CD4-positive, alpha-beta T cell (primary cell): ENCODE results near the gene ELANE. TPM values are rescaled to one million over a fixed set of nuclear protein-coding genes. Genes with fewer than 3 reads are reported as not detected.
A peak's percentile ranks its signal among the peaks of the same experiment; 100 is the strongest.

Source experiments
- ATAC-seq: fragments of 200-7000 bp; cut with Tn5 transposase; one replicate; pipeline ENCODE4 v1.10.0; 2022; ENCODE audit warnings: mild to moderate bottlenecking; ENCODE audit not compliant: poor library complexity
- CTCF ChIA-PET: fragments of 350-600 bp; sonication (Branson Sonifier 250); formaldehyde crosslinking; loops from one replicate; lab custom pipeline; 2021; ENCODE audit warnings: antibody characterized with exemption, inconsistent platforms; lab: Charles Lee
- POLR2A ChIA-PET: fragments of 350-600 bp; sonication (Branson Sonifier 250); formaldehyde crosslinking; loops from one replicate; lab custom pipeline; 2021; ENCODE audit warnings: antibody characterized with exemption, inconsistent platforms; lab: Charles Lee
- DNase-seq, 14 experiments: peaks; one replicate each; pipeline ENCODE4 v3.0.0-alpha.2; 2013 to 2020; ENCODE audit warnings: mixed read lengths in 2 of 14
- H3K27ac ChIP-seq, 2 donors: one replicate each; pipeline versions ENCODE4 v1.5.1 to v1.7.0; 2013; ENCODE audit warnings: low read length in 2 of 2, low read depth in 1 of 2, mild to moderate bottlenecking in 1 of 2
- H3K27me3 ChIP-seq, 2 experiments: 1 replicate in 1 of 2; 2 replicates in 1 of 2; pipeline versions ENCODE4 v1.6.1 to v1.7.0; 2013; ENCODE audit warnings: low read length in 2 of 2, control low read depth in 1 of 2, mild to moderate bottlenecking in 1 of 2, moderate library complexity in 1 of 2; ENCODE audit not compliant: insufficient read depth in 2 of 2, control insufficient read depth in 1 of 2
- H3K36me3 ChIP-seq: one replicate; pipeline ENCODE4 v1.6.1; 2013; ENCODE audit warnings: low read length, control low read depth; ENCODE audit not compliant: insufficient read depth
- H3K4me1 ChIP-seq: one replicate; pipeline ENCODE4 v1.6.1; 2013; ENCODE audit warnings: low read length, control low read depth; ENCODE audit not compliant: insufficient read depth
- H3K4me3 ChIP-seq: one replicate; pipeline ENCODE4 v1.5.1; 2013; ENCODE audit warnings: mild to moderate bottlenecking, low read length, moderate library complexity
- H3K9me3 ChIP-seq, 2 experiments: 1 replicate in 1 of 2; 2 replicates in 1 of 2; pipeline versions ENCODE4 v1.6.1 to v1.7.0; 2013; ENCODE audit warnings: low read length in 2 of 2, mild to moderate bottlenecking in 2 of 2, control low read depth in 1 of 2, moderate library complexity in 1 of 2; ENCODE audit not compliant: control insufficient read depth in 1 of 2, insufficient read depth in 1 of 2
- H3K27ac Mint-ChIP-seq: one replicate; pipeline ENCODE4 v1.8.0; 2020; ENCODE audit warnings: mixed read lengths
- H3K27me3 Mint-ChIP-seq: one replicate; pipeline ENCODE4 v1.8.0; 2021; ENCODE audit warnings: mixed read lengths
- H3K36me3 Mint-ChIP-seq: one replicate; pipeline ENCODE4 v1.8.0; 2021; ENCODE audit warnings: low read depth, mixed read lengths
- H3K4me1 Mint-ChIP-seq: one replicate; pipeline ENCODE4 v1.8.0; 2021; ENCODE audit warnings: low read depth, mixed read lengths
- H3K4me3 Mint-ChIP-seq: one replicate; pipeline ENCODE4 v1.8.0; 2020; ENCODE audit warnings: mild to moderate bottlenecking, mixed read lengths
- H3K9me3 Mint-ChIP-seq: one replicate; pipeline ENCODE4 v1.8.0; 2020; ENCODE audit warnings: mixed read lengths
- CTCF ChIP-seq: fragments of 200-600 bp; IDR thresholded peaks from one replicate; pipeline ENCODE4 v1.8.0; 2022; ENCODE audit warnings: antibody characterized with exemption, mild to moderate bottlenecking
- intact Hi-C, 2 experiments: fragments of 100-400 bp; cut with DNase I in 1 of 2; cut with micrococcal nuclease in 1 of 2; formaldehyde crosslinking; loops; one replicate each; pipeline versions ENCODE4 v1.15.1 to v1.9.0; 2023 to 2025; cut with DNase I, micrococcal nuclease
- total RNA-seq, 174 experiments: library from RNA in 2 of 174; stranded (reverse) in 2 of 174; gene quantifications; one replicate each; pipeline ENCODE4 v1.2.3 and lab custom pipeline; 2021 to 2026

ELANE gene
- total RNA-seq, 2 experiments from 2014 or later = not detected

GRCh38 chr19:892243-892893, 40.3 kb downstream of the ELANE start:
- ChIA-PET POLR2A (interaction anchor here (0.6 to 7.0 kb wide), 25 partner anchors 10 to 381 kb away, joined by 3 to 183 read pairs (median 4); partner anchors contain the start of genes ABCA7, CIRBP, KISS1R and PTBP1), CTCF (interaction anchor here (0.7 to 2.3 kb wide), 6 partner anchors 9 to 28 kb away, joined by 3 to 12 read pairs (median 4); no protein-coding TSS in a partner anchor)
- peak overlapping the region; percentile 84 for H3K4me3 Mint-ChIP-seq
- peaks cover 25% of the 10 kb centered on the region for H3K4me1 ChIP-seq
- H3K9me3 Mint-ChIP-seq = no peaks in the 10 kb centered on the region
- peak overlapping the region; percentile 58 to 92 for H3K27ac ChIP-seq
- peaks cover 25% of the 10 kb centered on the region for H3K4me1 Mint-ChIP-seq
- no peaks in the 10 kb centered on the region for H3K27me3 ChIP-seq
- H3K36me3 Mint-ChIP-seq = peaks cover 44% of the 10 kb centered on the region
- H3K27ac Mint-ChIP-seq = peak overlapping the region; percentile 98
- ATAC-seq (no peak), DNase-seq (peak in 1 of 14 experiments; percentile 52)
- H3K27me3 Mint-ChIP-seq = peaks cover 3% of the 10 kb centered on the region
- H3K4me3 ChIP-seq = peak overlapping the region; percentile 69
- no peaks in the 10 kb centered on the region for H3K9me3 ChIP-seq
- no peak for TF ChIP-seq CTCF
- H3K36me3 ChIP-seq = peaks cover 36% of the 10 kb centered on the region
- intact Hi-C loops = loop anchor here (2.0 kb wide), 2 partner anchors 20 to 30 kb away; no protein-coding TSS in a partner anchor

- Histone ChIP-seq H3K27ac (peak within 1 kb of the TSS; percentile 92), H3K36me3 (peaks cover 40% of the 10 kb centered on the region), H3K4me3 (peak within 1 kb of the TSS; percentile 69), H3K27me3 (no peaks in the 10 kb centered on the region), H3K4me1 (peaks cover 25% of the 10 kb centered on the region), H3K9me3 (no peaks in the 10 kb centered on the region)
- intact Hi-C loops = loop anchor here (1.0 to 2.0 kb wide), 4 partner anchors 16 to 30 kb away; partner anchors contain the start of gene R3HDM4 (in 1 of the 2)
- Mint-ChIP-seq H3K9me3 (no peaks in the 10 kb centered on the region), H3K4me3 (peak within 1 kb of the TSS; percentile 93), H3K27me3 (peaks cover 3% of the 10 kb centered on the region), H3K4me1 (peaks cover 25% of the 10 kb centered on the region), H3K27ac (peak within 1 kb of the TSS; percentile 98), H3K36me3 (peaks cover 50% of the 10 kb centered on the region)
- DNase-seq = peak; percentile 81 to 97 (median 89)
- no peak for TF ChIP-seq CTCF
- CTCF ChIA-PET = interaction anchor here (0.7 to 2.3 kb wide), 9 partner anchors 9 to 36 kb away, joined by 3 to 12 read pairs (median 3); no protein-coding TSS in a partner anchor
- POLR2A ChIA-PET = interaction anchor here (0.6 to 7.0 kb wide), 28 partner anchors 11 to 382 kb away, joined by 3 to 183 read pairs (median 4); partner anchors contain the start of genes ABCA7, CIRBP, KISS1R and PTBP1
- ATAC-seq = peak; percentile 90
These were observed 41.0 kb downstream of the ELANE start, which contains the start of the genes MED16 and RNU6-9 for GRCh38 chr19:892894-893689. Gene MED16 (minus strand): TSS chr19:893187. CDS start chr19:891131, 2,056 bp downstream. Gene RNU6-9 (plus strand): TSS chr19:893484.

GRCh38 chr19:896434-896833, 44.3 kb downstream of the ELANE start:
- DNase-seq (no peak), ATAC-seq (no peak)
- Histone ChIP-seq H3K27ac (no peak overlapping the region), H3K27me3 (no peaks in the 10 kb centered on the region), H3K36me3 (peaks cover 42% of the 10 kb centered on the region), H3K4me3 (no peak overlapping the region), H3K4me1 (peaks cover 36% of the 10 kb centered on the region), H3K9me3 (no peaks in the 10 kb centered on the region)
- Mint-ChIP-seq H3K36me3 (peaks cover 50% of the 10 kb centered on the region), H3K9me3 (no peaks in the 10 kb centered on the region), H3K27me3 (peaks cover 3% of the 10 kb centered on the region), H3K4me1 (peaks cover 33% of the 10 kb centered on the region), H3K27ac (peak overlapping the region; percentile 98), H3K4me3 (no peak overlapping the region)
- ChIA-PET POLR2A (interaction anchor here (1.4 to 7.0 kb wide), 4 partner anchors 10 to 33 kb away, joined by 4 to 183 read pairs (median 6); partner anchors contain the start of gene KISS1R), CTCF (no interaction called here)
- no peak for TF ChIP-seq CTCF
- intact Hi-C loops = no loop called here
